GM20431 (cell line): ENCODE data around the gene C2orf81.

ENCODE experiments used
- in situ Hi-C: fragments of 300-500 bp; cut with MseI, MboI; formaldehyde crosslinking; loops from one replicate; pipeline ENCODE4 v1.15.0; 2020; ENCODE audit warnings: low sequenced_read_pairs; ENCODE audit not compliant: unreplicated experiment

C2orf81 gene

DNA sequence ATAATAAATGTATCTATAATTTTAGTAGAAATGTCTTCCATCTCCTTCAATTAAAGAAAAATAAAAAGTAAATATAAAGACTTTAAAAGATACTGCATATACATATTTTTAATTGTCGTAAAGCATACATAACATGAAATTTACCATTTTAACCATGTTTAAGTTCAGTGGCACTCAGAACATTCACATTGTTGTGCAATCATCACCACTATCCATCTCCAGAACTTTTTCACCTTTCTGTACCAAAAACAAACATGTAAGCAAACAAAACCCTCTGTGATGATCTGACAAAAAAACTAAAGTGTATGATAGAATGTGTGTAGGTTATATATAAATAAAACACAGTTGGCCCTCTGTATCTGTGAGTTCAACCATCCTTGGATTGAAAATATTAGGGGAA, 27.9 kb downstream of the C2orf81 start:
- in situ Hi-C loops: no loop called here

DNA sequence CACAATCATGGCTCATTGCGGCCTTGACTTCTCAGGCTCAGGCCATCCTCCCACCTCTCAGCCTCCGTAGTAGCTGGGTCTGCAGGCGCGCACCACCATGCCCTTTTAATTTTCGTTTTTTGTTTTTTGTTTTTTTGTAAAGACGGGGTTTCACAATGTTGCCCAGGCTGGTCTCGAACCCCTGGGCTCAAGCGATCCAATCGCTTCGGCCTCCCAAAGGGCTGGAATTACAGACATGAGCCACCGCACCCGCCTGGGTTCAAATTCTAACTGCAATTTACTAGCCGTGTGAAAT, 29.0 kb downstream of the C2orf81 start:
- in situ Hi-C loops: no loop called here

DNA sequence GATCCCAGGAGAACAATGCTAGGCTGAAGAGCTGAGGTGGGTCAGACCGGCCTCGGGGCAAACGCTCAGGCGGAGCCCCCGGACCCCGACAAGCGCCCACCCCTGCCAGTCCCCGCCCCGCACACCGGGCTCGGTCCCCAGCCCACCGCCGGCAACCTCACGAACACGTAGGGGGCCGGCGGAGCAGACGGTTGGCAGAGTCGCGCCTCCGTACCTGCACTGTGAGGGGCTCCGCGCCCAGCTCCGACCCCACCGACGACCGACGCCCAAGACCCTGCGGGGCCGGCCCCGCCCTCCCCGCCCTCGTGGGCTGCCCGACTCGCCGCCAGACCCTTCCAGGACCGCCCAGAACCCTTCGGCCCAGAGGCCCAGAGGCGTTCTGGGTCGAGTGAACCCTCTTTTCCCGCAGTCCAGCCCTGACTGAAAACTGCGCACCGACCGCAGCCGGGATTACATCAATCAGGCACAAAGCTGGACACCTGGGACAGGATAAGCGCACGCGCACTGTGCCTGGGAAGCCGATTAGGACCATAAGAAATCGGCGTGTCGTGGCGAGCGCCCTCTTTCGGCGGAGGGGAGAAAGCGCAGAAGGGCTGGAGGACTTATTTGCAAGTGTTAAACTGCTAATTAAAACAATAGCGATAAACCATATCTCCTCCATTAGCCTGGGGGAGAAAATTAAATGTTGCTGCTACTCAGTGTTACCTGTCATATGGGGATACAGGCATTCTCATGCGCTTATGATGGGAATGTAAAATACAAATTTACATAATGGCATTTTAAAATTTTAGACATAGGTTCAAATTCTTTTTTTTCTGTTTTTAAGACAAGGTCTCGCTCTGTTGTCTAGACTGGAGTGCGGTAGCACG, 29.6 kb downstream of the C2orf81 start:
- in situ Hi-C loops: no loop called here

DNA sequence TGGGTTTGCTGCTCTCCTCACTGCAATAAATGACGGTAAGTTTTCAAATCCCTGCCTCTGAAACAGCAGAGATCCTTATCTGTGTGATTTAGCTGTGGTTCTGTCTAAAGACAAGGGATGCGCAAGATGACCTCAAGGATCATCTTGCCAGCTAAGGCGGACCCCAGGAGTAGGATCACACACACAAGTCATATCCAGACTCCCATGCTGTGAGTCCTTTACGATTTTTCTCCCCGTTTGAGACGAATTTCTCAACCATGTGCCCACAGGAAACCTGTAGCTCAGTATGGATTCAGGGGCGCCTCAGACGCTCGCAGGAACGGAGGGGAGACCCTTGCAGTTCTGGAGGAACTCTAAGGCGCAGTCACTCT, 30.2 kb downstream of the C2orf81 start:
- in situ Hi-C loops: no loop called here

DNA sequence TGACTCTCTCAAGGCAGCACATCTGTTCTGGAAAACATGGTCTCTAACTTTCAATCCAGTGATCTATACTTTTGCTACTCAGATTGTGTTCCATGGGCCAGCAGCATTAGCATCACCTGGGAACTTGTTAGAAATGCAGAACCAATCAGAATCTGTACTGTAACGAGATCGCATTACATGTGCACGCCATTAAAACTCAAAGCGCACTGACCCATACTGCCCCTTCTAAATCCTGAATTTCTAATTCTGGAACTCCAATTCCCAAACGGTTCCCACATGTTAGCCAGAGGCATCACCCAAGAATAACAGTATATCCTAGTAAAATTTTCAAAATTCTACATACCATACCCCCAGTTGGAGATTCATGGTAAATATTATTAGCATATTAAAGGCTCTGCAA, 30.8 kb downstream of the C2orf81 start:
- in situ Hi-C loops: no loop called here

DNA sequence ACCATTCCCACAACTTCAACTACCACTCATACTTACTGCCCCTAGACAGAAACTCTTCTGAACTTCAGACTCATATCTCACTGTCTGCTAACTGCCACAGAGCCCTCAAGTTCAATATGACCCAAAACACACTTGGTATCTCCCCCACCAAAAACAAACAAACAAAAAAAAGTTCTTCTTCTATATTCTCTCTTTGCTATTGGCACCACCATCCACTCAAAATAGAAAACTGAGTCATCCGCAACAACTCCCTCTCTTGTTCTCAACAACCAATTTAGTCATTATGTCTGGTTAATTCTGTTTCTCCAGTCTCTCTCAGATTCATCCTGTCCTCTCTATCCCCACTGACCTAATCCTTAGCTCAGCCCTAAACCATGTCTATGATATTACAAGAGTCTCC, 34.1 kb downstream of the C2orf81 start:
- in situ Hi-C loops: no loop called here

DNA sequence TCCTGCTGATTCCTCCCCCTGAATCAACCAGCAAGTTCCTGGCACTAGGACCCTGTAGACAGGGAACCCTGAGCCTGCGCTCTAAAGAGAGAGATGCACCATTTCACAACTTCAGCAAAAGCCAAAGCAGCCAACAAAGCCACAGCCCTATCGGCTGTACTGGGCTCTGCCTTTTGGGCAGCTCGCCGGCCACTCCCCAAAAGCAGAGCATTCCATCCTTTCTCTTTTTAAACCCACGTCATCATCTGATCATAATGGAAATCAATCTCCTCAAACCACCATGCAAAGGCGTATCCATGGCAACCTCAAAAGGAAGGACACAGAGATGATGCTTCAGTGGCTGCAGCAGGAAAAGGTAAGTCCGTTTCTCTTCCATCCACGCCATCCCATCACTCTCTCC, 36.0 kb downstream of the C2orf81 start:
- in situ Hi-C loops: no loop called here

DNA sequence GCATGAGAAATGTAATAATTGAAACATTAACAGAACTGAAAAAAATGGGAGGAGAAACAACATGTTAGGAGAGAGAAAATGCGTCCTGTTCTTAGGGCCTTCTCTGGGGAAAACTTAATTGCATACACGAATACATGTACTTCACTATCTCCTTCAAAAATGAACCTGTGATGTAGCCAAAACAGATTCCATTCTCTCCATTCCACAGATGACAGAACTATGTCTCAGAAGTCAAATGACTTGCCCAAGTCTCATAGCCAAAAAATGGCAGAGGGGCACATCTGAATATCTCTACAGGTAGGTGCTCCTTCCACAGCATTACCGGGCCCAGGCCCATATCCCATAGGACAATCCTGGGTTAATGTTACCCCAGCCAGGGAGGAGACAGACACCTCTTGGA, 37.4 kb downstream of the C2orf81 start:
- in situ Hi-C loops: no loop called here

DNA sequence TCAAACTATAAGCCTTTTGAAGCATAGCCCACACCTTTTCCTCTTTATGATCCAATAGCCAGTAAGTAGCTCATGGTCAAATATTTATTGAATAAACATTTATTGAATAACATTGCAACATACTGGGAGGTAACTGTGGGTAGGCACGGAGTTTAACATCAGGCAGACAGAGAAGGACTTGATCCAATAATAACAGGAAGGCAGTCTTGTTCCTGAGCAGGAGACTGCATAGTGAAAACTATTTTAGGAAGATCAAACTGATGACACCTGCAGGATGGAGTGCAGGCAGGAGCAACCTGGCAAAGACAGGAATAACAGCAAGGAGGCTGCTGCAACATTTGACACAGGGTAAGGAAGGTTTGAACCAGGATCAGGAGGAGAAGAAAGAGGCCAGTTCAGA, 38.2 kb downstream of the C2orf81 start:
- in situ Hi-C loops: no loop called here

DNA sequence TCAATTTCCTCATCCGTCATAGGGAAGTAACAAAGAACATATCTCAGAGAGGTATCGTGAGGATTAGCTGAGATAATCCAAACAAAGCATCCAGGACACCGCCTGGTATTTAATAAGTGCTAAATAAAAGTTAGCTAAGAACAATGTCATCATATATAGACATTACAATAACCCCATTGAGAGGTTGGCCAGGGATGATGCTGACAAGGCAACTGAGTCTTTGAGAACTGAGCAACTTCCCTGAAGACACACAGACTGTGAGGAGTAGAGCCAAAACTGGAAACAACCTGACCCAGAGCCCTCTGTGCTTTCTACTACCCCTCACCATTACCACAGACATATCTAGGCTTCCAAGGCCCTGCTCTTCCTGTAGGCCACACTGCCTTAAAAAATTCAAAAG, 39.7 kb downstream of the C2orf81 start:
- in situ Hi-C loops: no loop called here

DNA sequence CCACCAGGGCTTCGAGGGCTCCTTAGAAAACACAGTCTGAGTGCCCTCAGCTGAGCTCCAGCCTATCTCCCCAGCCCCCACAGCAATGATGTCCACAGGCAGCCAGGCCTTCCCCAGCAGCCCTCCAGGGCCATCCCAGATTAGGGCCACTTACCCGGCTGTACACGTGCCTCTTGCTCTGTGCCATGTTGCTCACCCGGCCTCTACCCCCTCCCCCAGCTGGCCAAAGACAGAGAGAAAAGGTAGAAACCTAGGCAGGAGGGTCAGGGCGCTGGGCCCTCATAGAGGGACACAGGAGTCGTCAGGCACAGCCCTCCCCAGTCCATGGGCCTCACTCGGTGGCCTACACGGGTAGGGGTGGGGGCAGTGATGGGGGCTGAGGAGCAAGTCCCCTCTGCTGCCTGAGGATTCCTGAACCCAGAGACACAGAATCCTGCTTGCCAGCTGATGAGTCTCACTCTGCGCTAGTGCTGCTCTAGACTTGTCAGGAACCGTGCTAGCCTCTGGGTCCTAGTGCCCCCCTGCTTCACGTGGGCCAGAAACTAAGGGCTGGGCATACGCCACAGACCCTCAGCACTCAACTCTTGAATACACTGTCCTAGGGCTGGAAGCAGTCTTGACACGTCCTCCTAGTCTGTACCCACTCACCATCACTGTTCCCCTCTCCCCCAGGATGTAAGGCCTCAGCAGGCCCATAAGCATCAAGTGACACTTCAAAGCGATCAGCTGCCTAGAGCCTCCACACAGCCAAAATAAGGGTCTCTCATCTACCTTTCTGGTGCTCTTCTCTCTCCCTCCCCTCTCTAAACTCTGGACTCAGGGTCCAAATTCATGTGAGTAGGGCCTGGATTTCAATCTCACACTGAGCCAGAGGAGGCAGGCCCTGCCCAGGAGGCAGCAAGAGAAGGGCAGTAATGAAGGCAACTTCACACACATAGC, 41.3 kb downstream of the C2orf81 start, which contains the start of gene DCTN1:
Gene DCTN1, minus strand, starts transcription at position 461 of the 939 bp plus-strand sequence. Its CDS starts 274 bp downstream, at position 187.
- in situ Hi-C loops: no loop called here

DNA sequence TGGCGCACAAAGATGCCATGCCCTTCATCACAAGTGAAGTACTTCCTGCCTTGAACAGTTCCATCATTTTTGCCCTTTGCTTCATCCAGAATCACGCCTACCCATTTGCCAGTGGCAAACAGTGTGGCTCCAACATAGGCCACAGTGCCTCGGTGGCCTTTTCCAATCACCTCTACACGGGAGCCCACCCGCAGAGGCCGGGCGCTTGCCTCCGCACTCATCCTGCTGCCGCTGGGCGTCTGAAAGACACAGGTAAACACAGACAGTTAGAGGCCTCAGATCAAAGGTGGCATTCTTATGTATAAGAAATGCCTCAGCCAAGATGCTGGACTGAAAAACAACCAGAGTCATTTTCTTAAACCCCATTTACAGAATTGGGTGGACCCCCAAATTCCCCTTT, 43.4 kb downstream of the C2orf81 start:
- in situ Hi-C loops: no loop called here

DNA sequence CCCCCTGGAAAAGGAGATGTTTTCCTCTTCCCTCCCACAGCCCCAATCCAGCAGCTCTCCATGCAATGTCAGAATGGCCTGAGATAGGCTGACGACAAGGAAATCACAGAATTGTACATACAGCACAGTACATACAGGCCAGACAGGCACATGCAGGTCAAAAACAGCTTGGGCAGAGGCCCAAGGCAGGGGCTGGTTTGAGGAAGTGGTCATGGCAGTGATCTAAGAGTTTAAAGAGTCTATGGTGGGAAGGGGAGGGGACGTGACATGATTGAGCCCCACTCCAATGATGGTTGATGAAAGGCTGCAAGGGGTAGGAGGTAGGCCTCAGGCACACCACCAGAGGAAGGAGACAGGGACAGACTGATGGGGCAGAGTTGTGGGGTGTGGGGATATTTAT, 45.6 kb downstream of the C2orf81 start:
- in situ Hi-C loops: no loop called here

DNA sequence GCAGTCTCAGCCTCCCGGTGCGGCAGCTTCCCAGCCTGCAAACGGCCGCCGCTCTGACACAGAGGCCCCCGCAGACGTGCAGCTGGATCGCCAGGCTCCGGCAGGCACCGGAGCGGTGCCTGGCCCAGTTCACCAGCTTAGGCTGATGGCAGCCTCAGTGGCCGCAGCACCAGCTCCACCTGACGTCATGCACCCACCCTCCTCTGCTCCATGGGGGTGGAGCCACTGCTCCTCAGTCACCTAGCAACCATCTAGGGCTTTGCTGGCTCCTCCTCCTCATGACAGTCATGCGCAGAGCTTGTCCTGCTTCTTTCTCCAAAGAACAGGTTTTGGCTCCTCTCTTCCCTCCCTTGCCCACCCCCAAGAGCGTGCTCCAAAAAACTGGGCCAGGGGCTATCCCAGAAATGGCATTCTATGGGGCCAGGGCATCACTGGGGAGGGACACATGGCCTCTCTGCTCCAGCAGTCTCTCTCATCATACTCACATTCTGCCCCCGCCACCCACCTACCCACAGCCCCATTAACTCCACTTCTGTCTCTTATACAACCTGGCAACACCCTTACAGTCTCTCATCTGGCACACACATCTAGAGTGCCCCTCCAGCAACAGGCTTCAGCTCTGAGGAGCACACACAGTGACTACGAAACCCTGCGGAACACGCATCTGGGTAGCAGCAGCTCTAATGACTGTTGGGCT, 46.8 kb downstream of the C2orf81 start:
- in situ Hi-C loops: no loop called here

DNA sequence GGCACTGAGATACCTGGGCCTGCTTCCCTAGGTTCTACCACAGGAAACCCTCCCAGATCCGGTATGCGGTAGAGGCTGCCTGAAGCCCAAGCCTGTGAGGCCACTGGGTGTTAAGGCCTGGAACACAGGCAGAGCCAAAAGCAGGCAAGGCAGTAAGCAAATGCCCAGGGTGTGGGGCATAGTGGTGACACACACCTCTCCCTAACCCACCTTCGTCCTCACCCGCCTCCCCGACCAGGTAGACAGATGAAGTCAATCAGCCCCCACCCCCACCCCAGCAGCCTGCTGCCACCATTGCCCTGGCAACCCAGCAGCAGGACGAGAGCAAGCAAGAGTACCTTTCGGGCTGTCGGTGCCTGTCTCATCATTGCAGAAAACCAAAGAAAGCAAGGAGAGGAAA, 47.4 kb downstream of the C2orf81 start:
- in situ Hi-C loops: no loop called here

DNA sequence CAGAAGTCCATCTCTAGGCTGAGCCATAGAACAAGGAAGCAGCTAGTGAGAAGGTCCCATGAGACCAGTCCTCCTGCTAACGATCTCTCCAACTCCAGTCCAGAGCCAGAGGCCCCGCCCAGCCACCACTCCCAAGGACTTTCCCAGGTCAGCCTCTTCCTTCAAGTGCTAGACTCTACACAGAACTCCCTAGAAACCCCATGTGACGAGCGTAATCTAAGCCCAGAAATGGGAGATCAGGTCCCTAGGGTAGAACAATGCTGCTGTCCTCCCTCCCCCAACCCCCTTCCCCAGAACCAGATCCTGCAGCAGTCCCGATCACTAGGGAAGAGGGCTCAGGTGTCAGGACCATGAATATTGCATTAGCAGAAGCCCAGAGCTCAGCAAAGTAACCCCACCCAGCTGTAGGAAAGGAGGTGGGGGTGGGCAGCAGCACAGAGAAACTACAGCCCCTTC, 48.2 kb downstream of the C2orf81 start:
- in situ Hi-C loops: no loop called here

DNA sequence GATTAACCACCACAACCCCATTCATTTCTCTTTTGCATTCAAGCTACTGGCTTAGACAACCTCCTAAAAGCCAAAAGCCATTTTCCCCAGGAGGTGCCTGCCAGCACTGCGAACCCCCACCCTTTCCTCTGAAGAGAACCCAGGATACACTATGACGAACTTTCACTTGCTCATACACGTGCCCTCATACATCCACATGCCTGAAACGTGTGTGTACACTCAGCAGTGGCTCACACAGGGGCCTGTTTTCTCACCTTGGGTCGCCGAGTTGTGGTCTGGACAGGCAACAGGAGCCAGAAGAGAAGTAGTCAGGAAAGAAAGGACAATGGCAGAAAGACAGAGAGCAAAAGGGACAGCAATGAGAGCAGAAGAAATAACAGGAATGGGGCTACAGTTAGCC, 48.7 kb downstream of the C2orf81 start:
- in situ Hi-C loops: no loop called here

DNA sequence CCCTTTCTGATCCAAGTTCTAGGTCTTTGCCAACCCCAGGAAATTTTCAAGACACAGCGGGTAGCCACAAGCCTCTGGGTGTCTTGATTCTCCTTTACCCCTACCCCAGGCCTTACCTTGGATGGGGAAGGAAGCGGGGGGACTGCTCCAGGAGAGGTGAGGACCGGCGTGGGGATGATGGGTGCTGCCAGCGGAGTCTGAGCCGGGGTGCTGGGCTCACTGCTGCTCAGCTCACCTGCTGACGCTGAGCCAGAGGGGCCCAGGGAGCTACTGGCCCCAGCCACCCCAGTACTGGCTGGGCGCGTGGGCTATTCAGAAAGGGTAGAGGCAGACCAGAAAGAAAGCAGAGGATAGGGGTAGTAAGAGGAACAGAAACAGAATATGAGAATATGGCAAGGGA, 50.0 kb downstream of the C2orf81 start:
- in situ Hi-C loops: no loop called here

DNA sequence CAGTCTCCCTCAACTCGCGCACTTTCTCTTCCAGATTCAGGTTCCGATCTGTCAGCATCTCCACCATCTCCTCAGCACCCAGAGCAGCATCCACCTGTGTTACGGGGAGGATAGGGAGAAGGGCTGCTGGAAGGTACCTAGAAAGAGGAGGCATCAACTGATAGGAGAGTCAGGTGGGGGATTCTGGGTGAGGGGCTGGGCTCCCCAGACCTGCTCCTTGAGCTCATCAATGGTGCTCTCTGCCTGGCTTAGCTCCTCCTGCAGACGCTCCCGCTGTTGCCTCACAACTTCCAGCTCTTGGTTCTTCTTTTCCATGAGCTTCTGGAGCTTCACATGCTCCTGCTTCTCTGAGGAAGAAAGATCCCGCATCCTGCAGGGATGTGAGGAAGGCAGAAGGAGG, 51.4 kb downstream of the C2orf81 start:
- in situ Hi-C loops: no loop called here

DNA sequence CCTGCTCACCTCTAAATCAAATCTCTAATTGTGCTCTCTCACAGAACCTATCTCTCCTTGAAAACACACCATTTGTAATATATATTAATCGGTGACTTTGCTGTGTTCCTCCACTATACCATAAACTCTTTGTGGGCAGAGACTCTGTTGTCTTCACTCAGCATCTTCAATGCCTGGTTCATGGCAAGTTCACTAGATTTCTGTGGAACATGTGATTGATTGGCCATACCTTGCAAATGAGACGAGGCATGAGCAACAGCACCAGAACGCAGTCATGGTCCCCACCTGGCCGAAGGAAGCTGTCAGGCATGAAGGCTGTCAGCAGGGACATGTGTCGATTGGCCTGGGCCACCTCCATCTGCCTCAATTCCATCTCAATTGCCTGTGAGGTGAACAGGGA, 52.9 kb downstream of the C2orf81 start:
- in situ Hi-C loops: no loop called here

DNA sequence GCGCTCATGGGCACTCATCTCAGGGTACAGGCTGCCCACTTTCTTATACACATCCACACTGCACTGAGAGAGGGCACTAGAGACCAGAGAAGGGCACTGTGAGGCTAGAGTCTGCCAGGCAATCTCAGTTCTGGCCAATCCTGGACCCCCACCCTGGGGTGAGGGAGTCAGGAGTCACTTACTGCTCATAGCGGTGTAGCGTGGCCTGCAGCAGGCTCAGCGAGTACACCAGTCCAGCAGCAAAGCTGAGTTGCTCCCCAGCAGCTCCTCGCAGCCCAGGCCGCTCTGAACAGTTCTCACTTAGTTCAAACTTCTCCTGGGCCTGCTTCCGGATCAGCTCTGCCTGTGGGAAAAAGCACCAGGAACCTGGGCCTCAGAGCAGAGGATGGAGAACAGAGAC, 53.6 kb downstream of the C2orf81 start:
- in situ Hi-C loops: no loop called here
